Posterior vena cava (tissue), 2 donors: ENCODE data around the gene TMEM229B. TPM values are rescaled to one million over a fixed set of nuclear protein-coding genes. Genes with fewer than 3 reads are reported as not detected.
"Not testable (repeated sequence)": the region's sequence is repeated elsewhere in the genome, so short reads cannot be mapped to it uniquely, and the experiment has no call there.

Source experiments
- DNase-seq: peaks from one replicate; pipeline ENCODE4 v3.0.0-alpha.2; 2020; ENCODE audit warnings: low spot score
- intact Hi-C, 2 donors: fragments of 100-400 bp; cut with DNase I; formaldehyde crosslinking; loops; one replicate each; pipeline versions ENCODE4 v1.14.1 to v1.14.2; 2022 to 2023
- total RNA-seq, 2 donors: library from RNA; stranded (reverse); fragmentation: NEBNext Ultra II Directional; extraction: Animal tissue kit (Norgen Biotek cat#: 25700); gene quantifications; one replicate each; pipeline ENCODE4 v1.2.1, GENCODE V29; 2021
- donor health status: DM: yes; HTN: yes; CAD: no.
- donor health status: DM: yes; HTN: yes; CAD: no.

The TMEM229B gene
- total RNA-seq, 2 donors from 2014 or later = 1.7 to 4.4 TPM

GRCh38 chr14:67464879-67465278 lies 23.6 kb downstream of the TMEM229B start:
- intact Hi-C loops = no loop called here
- peak; percentile 62 for DNase-seq

GRCh38 chr14:67464377-67464776 lies 24.1 kb downstream of the TMEM229B start:
- intact Hi-C loops = no loop called here
- DNase-seq = no peak

GRCh38 chr14:67463900-67464299 lies 24.6 kb downstream of the TMEM229B start:
- peak; percentile 13 for DNase-seq
- intact Hi-C loops = no loop called here

GRCh38 chr14:67461996-67462395 lies 26.5 kb downstream of the TMEM229B start:
- DNase-seq = peak; percentile 54
- intact Hi-C loops = no loop called here

GRCh38 chr14:67461341-67461985 lies 27.1 kb downstream of the TMEM229B start:
- DNase-seq = no peak
- intact Hi-C loops = no loop called here

- DNase-seq = peak; percentile 17
- intact Hi-C loops = no loop called here
These were observed 29.2 kb downstream of the TMEM229B start for GRCh38 chr14:67459336-67459735.

- intact Hi-C loops = no loop called here
These were observed 30.7 kb downstream of the TMEM229B start for GRCh38 chr14:67457782-67458181.

GRCh38 chr14:67456732-67457131 lies 31.8 kb downstream of the TMEM229B start:
- DNase-seq = no peak
- intact Hi-C loops = no loop called here

More at GRCh38 chr14:67457782-67458181, 30.7 kb downstream of the TMEM229B start:
- peak; percentile 80 for DNase-seq

GRCh38 chr14:67453575-67454300 lies 34.8 kb downstream of the TMEM229B start:
- intact Hi-C loops = no loop called here
- DNase-seq = peak; percentile 8

GRCh38 chr14:67451667-67452066 lies 36.9 kb downstream of the TMEM229B start:
- intact Hi-C loops = not testable (repeated sequence)
- DNase-seq = peak; percentile 10

GRCh38 chr14:67449096-67449495 lies 39.4 kb downstream of the TMEM229B start:
- intact Hi-C loops = no loop called here
- DNase-seq = peak; percentile 26

- no peak for DNase-seq
- intact Hi-C loops = no loop called here
These were observed 41.5 kb downstream of the TMEM229B start for GRCh38 chr14:67447033-67447381.

- intact Hi-C loops = no loop called here
- peak; percentile 18 for DNase-seq
These were observed 42.0 kb downstream of the TMEM229B start for GRCh38 chr14:67446371-67447032.

- DNase-seq = no peak
- intact Hi-C loops = no loop called here
These were observed 44.1 kb downstream of the TMEM229B start for GRCh38 chr14:67444395-67444794.

- intact Hi-C loops = no loop called here
- peak; percentile 35 for DNase-seq
These were observed 46.2 kb downstream of the TMEM229B start for GRCh38 chr14:67442139-67442906.

- no peak for DNase-seq
- intact Hi-C loops = no loop called here
These were observed 46.8 kb downstream of the TMEM229B start for GRCh38 chr14:67441672-67442071.

- no peak for DNase-seq
- intact Hi-C loops = no loop called here
These were observed 47.3 kb downstream of the TMEM229B start for GRCh38 chr14:67441256-67441655.

GRCh38 chr14:67440513-67440912 lies 48.0 kb downstream of the TMEM229B start:
- intact Hi-C loops = no loop called here
- no peak for DNase-seq

- intact Hi-C loops = no loop called here
These were observed 49.6 kb downstream of the TMEM229B start for GRCh38 chr14:67438969-67439368.

More at GRCh38 chr14:67438969-67439368, 49.6 kb downstream of the TMEM229B start:
- DNase-seq = no peak
